GM19455 (cell line): ENCODE data around the gene HAUS7.
A peak's percentile ranks its signal among the peaks of the same experiment; 100 is the strongest.
"Not testable (repeated sequence)": the region's sequence is repeated elsewhere in the genome, so short reads cannot be mapped to it uniquely, and the experiment has no call there.

ENCODE experiments used
- ATAC-seq: cut with Tn5 transposase; IDR thresholded peaks from one replicate; pipeline ENCODE4 v1.9.1; 2021; ENCODE audit not compliant: unreplicated experiment

Gene HAUS7

GRCh38 chrX:153411255-153411987, 59.0 kb downstream of the HAUS7 start, which contains the start of gene ZFP92:
TSS of gene ZFP92 (plus strand) at chrX:153411472. CDS start at chrX:153418323, 6,851 bp downstream.
- peak; percentile 68 for ATAC-seq

GRCh38 chrX:153410888-153411254, 59.5 kb downstream of the HAUS7 start:
- ATAC-seq: no peak

- no peak for ATAC-seq
Observed at GRCh38 chrX:153410373-153410772, 60.0 kb downstream of the HAUS7 start.

DNA sequence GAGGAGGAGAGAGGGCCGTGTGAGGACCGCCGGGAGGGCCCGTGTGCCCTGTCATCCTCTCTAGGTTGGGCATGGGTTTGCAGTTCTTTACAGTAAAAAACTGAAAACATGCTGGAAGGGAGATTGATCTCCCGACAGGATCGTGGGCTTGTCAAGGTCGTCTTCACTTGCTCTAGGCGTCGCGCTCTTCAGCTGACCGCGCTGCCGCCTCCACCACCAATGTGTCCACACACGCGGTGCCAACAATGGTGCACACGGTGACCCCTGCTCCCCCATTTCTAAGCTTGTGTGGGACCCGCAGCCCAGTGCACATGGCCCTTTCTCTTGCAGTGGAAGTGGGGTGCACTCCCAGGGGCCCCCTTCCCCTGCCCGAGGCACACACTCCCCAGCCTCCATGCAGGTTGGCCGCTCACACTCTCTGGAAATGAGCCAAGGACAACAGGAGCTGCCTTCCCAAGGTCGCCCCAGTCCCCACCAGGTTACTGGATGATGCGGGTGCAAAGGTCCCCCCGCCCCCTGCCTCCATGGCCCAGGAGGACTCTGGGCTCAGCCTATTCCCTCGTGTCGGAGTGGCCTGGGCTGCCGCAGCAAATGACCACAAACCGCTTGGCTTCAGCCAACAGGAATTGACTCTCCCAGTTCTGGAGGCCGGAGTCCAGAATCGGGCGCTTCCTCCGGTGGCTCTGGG, 60.8 kb downstream of the HAUS7 start:
- ATAC-seq: no peak

DNA sequence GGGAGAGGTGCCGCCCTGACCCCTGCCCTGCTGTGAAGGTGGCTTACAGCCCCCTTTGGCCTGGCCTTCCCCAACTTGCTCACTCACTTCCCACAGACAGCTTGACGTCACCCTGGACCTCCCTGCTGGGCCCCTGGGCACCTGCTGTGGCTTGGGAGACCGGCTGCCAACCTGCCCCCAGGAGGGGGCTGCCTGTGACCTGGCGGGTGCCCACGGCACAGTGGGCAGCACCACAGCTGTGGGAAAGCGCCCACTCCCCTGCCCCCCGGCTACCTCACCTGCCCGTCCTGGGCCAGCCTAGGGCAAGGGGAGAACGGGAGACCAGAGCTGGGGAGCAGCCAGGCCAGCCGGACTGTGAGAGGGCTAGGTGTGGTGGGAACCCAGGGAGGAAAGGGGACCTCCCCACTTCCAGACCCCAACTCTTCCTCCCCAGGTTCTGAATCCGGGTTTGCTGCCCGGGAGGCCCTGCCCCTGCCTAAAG, 61.5 kb downstream of the HAUS7 start:
- ATAC-seq: no peak

- ATAC-seq: no peak
Observed at GRCh38 chrX:153408221-153408721, 62.1 kb downstream of the HAUS7 start.

GRCh38 chrX:153407736-153408135, 62.6 kb downstream of the HAUS7 start:
- no peak for ATAC-seq

DNA sequence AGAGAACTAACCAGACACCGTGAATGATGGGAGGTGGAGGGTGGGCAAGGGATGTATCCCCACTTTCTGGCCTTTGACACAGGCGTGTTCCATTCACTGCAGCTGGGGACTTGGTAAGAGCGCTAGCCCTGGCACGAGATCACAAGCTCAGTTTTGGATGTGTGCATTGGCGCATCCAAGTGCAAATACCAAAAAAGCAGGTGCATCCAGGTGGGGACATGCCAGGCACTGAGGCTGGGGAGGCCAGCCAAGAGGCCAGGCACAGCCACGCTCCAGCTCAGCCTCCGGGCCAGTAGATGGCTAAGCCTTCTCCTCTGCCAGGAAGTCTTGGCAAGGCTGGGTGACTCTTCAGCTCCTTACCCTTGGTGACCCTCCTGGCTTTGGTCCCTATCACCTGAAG, 63.5 kb downstream of the HAUS7 start:
- ATAC-seq: no peak

GRCh38 chrX:153406011-153406410, 64.4 kb downstream of the HAUS7 start:
- no peak for ATAC-seq

DNA sequence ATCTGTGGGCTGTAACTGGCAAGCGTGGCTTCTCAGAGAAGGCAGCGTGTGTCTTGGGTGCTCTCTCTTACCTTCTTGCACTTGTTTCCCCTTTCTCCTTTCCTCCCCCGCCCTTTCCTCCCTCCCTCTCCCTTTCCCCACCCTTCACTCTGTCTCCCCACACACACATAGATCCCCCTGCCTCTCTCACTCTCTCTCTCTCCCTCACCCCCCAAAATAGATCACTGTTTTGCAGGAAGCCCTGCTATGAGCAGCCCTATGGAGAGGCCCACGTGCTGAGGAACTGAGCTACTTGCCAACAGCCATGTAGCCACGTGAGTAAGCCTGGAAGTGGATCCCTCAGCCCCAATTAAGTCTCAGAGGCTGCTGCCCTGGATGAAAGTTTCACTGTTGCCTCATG, 65.0 kb downstream of the HAUS7 start:
- no peak for ATAC-seq

DNA sequence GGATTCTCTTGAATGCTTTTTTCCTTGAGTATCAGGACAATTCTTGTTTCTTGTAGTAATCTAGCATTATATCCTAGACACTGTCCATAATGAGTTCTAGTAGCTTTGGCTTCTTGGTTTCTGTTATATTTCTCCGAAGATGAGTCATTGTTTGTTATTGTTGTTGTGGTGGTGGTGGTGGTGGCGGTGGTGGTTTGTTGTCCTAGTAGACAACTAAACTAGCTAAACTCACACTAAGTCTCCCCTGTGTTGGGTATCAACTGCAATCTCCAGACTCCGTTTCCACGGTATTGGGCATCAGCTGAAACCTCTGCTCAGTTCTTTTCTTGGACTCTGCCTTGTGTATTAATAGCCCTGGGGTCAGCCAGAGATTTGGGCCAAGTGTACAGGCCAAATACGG, 66.0 kb downstream of the HAUS7 start:
- ATAC-seq: not testable (repeated sequence)

DNA sequence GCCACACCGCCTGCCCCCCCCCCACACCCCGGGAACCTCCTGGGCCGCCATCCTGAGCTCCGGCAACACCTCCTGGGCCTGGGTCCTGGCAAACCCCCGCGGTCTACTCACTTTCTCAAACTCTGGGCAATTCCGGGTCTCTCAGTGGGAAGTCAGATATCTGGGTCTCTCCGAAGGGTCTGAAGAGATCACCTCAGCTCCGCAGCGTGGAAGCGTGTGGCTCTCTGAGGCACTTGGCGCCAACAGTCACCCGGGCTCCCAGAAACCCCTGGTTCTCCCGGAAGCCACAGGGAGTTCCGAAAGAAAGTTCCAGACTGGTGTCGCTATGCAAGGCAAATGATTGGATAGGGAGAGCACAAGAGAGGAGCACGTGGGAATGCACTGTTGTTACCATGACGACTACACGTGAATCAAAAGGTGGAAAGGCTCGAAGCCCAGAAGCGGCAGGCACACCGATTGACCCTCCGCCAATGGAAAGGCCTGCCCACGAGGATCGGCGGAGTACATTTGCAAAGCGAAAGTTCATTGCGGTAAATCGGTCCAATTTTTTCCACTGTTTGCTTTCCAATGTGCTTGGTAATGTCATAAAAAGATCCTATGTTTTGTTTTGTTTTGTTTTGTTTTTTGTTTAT, 69.1 kb downstream of the HAUS7 start, which contains the start of gene PNMA6E:
Gene PNMA6E (minus strand): TSS at position 218 of the 632 bp plus-strand sequence. CDS start 2,501 bp downstream, outside the sequence.
- ATAC-seq: no peak

DNA sequence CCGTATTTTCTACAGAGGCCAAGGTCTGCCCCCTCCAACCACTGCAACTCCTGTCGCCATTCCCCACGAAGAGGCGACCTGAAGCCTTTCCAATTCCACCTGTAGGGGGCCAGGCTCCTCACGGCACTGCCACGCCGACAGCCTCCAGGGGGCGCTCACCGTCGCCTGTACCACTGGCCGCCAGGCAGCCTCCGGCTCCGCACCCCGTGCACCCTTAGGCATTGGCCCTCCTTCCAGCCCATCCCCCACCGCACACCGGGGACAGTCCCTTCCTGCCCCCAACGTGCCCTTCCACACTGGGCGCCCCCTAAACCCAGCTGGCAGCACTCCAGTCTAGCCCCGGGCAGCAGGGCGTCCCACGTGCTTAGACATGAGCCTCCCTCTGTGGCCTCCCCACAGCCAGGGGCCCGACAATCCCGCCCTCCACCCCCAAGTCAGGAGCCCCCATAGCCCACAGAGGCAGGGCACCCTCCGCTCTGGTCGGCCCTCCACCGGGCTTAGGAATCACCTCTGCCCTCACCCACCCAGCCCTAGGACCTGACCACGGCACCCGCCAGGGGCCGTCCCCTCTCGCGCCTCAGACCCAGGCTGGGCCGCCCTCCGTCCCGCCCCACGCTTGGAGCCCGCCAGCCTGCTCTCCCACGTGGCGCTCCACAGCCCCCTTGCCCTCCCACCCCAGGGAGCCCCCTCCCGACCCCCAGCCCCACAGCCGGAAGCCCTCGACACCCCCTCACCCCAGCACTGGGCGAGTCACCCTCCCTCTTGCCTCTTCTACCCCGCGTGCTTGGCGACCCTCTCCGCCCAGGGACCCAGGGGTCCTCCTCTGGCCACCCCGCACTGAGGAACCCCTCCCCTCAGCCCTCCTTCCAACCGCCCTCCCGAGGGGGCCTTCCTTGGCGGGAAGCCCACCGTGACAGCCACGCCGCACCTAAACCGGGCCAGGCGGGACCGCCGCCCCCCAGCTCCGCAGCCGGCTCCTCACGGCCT, 69.9 kb downstream of the HAUS7 start:
- no peak for ATAC-seq

GRCh38 chrX:153398275-153398960, 72.0 kb downstream of the HAUS7 start:
- no peak for ATAC-seq
